Measurements from ENCODE around the gene RNF151. TPM values are rescaled to one million over a fixed set of nuclear protein-coding genes. Genes with fewer than 3 reads are reported as not detected.

The RNF151 gene
- total RNA-seq, 1 experiment from 2014 or later: 0.28 TPM

DNA sequence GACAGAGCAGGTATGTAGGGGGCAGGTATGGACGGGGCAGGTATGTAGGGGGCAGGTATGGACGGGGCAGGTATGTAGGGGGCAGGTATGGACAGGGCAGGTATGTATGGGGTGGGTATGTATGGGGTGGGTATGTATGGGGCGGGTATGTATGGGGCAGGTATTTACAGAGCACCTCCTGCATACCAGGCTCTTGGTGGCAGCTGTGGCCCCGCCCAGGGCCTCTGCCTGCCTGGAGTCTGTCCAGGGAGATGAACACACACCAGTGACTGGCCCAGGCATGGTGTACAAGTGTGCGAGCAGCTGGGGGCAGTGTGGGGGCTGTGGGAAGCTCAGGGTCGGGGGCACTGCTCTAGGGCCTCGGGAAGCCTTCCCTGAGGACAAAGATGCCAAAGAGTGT is 16.6 kb upstream of the RNF151 start:
- H3K27me3 Mint-ChIP-seq (ENCODE audit: low read depth): peaks cover 1% of the 10 kb centered on the region; the same call in 1 of the 2 replicates
- H3T11ph ChIP-seq (ENCODE audit: low read length): no peak overlapping the region
- no peak overlapping the region for H2AFZ ChIP-seq (ENCODE audit: low read length)
- no peak overlapping the region for H3K23ac ChIP-seq (ENCODE audit: insufficient read length, low read depth, low read length)
- no peaks in the 10 kb centered on the region for H3K27me3 ChIP-seq (ENCODE audit: insufficient read depth, low read length)
- H3K4me1 ChIP-seq (ENCODE audit: insufficient read depth, low read length): no peaks in the 10 kb centered on the region
- no peak overlapping the region for H2BK20ac ChIP-seq (ENCODE audit: low read depth, low read length, poor library complexity, severe bottlenecking)
- H2AK5ac ChIP-seq (ENCODE audit: insufficient read length, low read length): no peak overlapping the region
- no peak for DNase-seq
- H3K27ac ChIP-seq (ENCODE audit: insufficient read length, low read depth, low read length): no peak overlapping the region
- H4K20me1 ChIP-seq (ENCODE audit: control insufficient read depth, insufficient read depth, insufficient read length): no peaks in the 10 kb centered on the region
- H3K4me1 Mint-ChIP-seq: peaks cover 4 to 5% of the 10 kb centered on the region in 2 experiments; a peak in 2 of 4 replicates
- H2BK120ac ChIP-seq (ENCODE audit: low read depth, low read length, poor library complexity, severe bottlenecking): no peak overlapping the region
- H3K9me3 Mint-ChIP-seq: peaks cover 0 to 3% of the 10 kb centered on the region in 2 experiments; a peak in 2 of 5 replicates
- H2BK12ac ChIP-seq (ENCODE audit: insufficient read length, low read depth, low read length): no peak overlapping the region
- H3K56ac ChIP-seq (ENCODE audit: insufficient read length, low read depth, low read length): no peak overlapping the region
- H2BK15ac ChIP-seq (ENCODE audit: low read depth, low read length): no peak overlapping the region
- no peak overlapping the region for H3K14ac ChIP-seq (ENCODE audit: insufficient read depth, low read length)
- no peak overlapping the region for H2BK5ac ChIP-seq (ENCODE audit: insufficient read length, low read length)
- no peaks in the 10 kb centered on the region for H3K79me1 ChIP-seq (ENCODE audit: insufficient read depth, low read depth, low read length, poor library complexity, severe bottlenecking)
- no peaks in the 10 kb centered on the region for H3K79me2 ChIP-seq (ENCODE audit: insufficient read depth, low read length)
- no peak overlapping the region for H4K8ac ChIP-seq (replicated peaks; ENCODE audit: insufficient read length, low read depth, low read length)
- no peaks in the 10 kb centered on the region for H3K9me3 ChIP-seq (ENCODE audit: control insufficient read depth, low read depth, low read length)
- no peak overlapping the region for H4K5ac ChIP-seq (ENCODE audit: insufficient read length, low read depth, low read length)
- H3K4ac ChIP-seq (ENCODE audit: low read depth, low read length): no peak overlapping the region
- no peaks in the 10 kb centered on the region; a peak in 1 of 7 replicates for H3K36me3 Mint-ChIP-seq (ENCODE audit: insufficient read depth in 1 of 3, low read depth in 3 of 3)
- H4K91ac ChIP-seq (ENCODE audit: insufficient read length, low read depth, low read length): no peak overlapping the region
- H3K27ac Mint-ChIP-seq: no peak overlapping the region
- WGBS (ENCODE audit: extremely low coverage, insufficient read length, low lambda C conversion rate): no CpG with 5 or more reads among the region's 7 CpGs
- no peak overlapping the region for H3K4me2 ChIP-seq (ENCODE audit: insufficient read depth, insufficient read length, low read length)
- H3K4me3 Mint-ChIP-seq: no peak overlapping the region
- H3K23me2 ChIP-seq (ENCODE audit: insufficient read length, low read depth, low read length, poor library complexity, severe bottlenecking): no peaks in the 10 kb centered on the region
- no peak overlapping the region for H3K9ac ChIP-seq (ENCODE audit: extremely low read depth, insufficient read length, low read length)
- no peak overlapping the region for H3K18ac ChIP-seq (ENCODE audit: insufficient read length, low read depth, low read length)
- TF ChIP-seq, protein P1, sequence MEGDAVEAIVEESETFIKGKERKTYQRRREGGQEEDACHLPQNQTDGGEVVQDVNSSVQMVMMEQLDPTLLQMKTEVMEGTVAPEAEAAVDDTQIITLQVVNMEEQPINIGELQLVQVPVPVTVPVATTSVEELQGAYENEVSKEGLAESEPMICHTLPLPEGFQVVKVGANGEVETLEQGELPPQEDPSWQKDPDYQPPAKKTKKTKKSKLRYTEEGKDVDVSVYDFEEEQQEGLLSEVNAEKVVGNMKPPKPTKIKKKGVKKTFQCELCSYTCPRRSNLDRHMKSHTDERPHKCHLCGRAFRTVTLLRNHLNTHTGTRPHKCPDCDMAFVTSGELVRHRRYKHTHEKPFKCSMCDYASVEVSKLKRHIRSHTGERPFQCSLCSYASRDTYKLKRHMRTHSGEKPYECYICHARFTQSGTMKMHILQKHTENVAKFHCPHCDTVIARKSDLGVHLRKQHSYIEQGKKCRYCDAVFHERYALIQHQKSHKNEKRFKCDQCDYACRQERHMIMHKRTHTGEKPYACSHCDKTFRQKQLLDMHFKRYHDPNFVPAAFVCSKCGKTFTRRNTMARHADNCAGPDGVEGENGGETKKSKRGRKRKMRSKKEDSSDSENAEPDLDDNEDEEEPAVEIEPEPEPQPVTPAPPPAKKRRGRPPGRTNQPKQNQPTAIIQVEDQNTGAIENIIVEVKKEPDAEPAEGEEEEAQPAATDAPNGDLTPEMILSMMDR (conservative IDR thresholded peaks at IDR 0.05): no peak

Measured in H9 (cell line).